ENCODE data around the gene LRRK1.

- TF ChIP-seq CTCF (IDR thresholded peaks at IDR 0.05) (no peak), STAT6 (CRISPR knock-in tag; conservative IDR thresholded peaks at IDR 0.05; ENCODE audit: low read depth) (no peak), TCF7 (CRISPR knock-in tag; IDR thresholded peaks at IDR 0.05; ENCODE audit: low read depth) (no peak), SP1 (CRISPR knock-in tag; conservative IDR thresholded peaks at IDR 0.05) (no peak), ZNF423 (CRISPR knock-in tag; IDR thresholded peaks at IDR 0.05) (no peak), ATF2 (CRISPR knock-in tag; IDR thresholded peaks at IDR 0.05; ENCODE audit: borderline replicate concordance, low read depth) (no peak), NFYB (CRISPR knock-in tag; conservative IDR thresholded peaks at IDR 0.05; ENCODE audit: low read depth) (no peak)
Measured at GRCh38 chr15:101062471-101063171, 143.5 kb downstream of the LRRK1 start.

Data from WTC11 (cell line).